HepG2 (cell line): ENCODE measurements around the gene PRXL2B. TPM values are rescaled to one million over a fixed set of nuclear protein-coding genes. Genes with fewer than 3 reads are reported as not detected.

Experiments
- ATAC-seq: fragments of 200-7000 bp; cut with Tn5 transposase; 3 replicates; pipeline ENCODE4 v1.9.1; 2020; ENCODE audit warnings: mild to moderate bottlenecking, moderate library complexity
- BruUV-seq: library from RNA; stranded (reverse); fragments of 400-500 nt; replicated peaks from 2 replicates; lab custom pipeline; 2021; lab: Mats Ljungman, UMichigan
- CTCF ChIA-PET: fragments of 300-600 bp; formaldehyde crosslinking; extraction: SDS; loops from one replicate; lab custom pipeline; 2021; ENCODE audit warnings: low total read pairs, inconsistent platforms, low intra/inter-chr PET ratio; lab: Yijun Ruan, JAX
- POLR2A ChIA-PET: fragments of 350-600 bp; sonication (Branson Sonifier 250); formaldehyde crosslinking; loops from one replicate; lab custom pipeline; 2020; ENCODE audit warnings: antibody characterized with exemption, inconsistent platforms; lab: Yijun Ruan, JAX
- DNase-seq: peaks from one replicate; pipeline ENCODE4 v3.0.0-alpha.2; 2015; ENCODE audit warnings: low spot score
- FAIRE-seq: peaks from 3 replicates; lab custom pipeline; 2011; peaks lifted over from hg19 to GRCh38; lab: Jason Lieb, UNC
- H2AFZ ChIP-seq: one replicate; pipeline ENCODE4 v1.6.1; 2011; ENCODE audit warnings: low read length, inconsistent platforms
- H3K27ac ChIP-seq: fragments of 300-600 bp; 3 replicates; pipeline ENCODE4 v1.8.0; 2011; ENCODE audit warnings: mixed run types, mild to moderate bottlenecking, mixed read lengths, low read length, inconsistent platforms; ENCODE audit not compliant: insufficient read depth; ENCODE audit errors: extremely low read length
- H3K27me3 ChIP-seq, 2 experiments: fragments of 200-600 bp in 1 of 2; 2 replicates in 1 of 2; 3 replicates in 1 of 2; pipeline versions ENCODE4 v1.6.0 to v1.8.0; 2011; ENCODE audit warnings: low read length in 2 of 2, mild to moderate bottlenecking in 2 of 2, moderate library complexity in 2 of 2, inconsistent platforms in 1 of 2; ENCODE audit not compliant: insufficient read depth in 2 of 2, control insufficient read depth in 1 of 2
- H3K36me3 ChIP-seq, 2 experiments: fragments of 200-600 bp in 1 of 2; replicated peaks in 1 of 2; 2 replicates in 1 of 2; 3 replicates in 1 of 2; pipeline versions ENCODE4 v1.5.1 to v1.8.0; 2011; ENCODE audit warnings: low read length in 2 of 2, inconsistent platforms in 1 of 2; ENCODE audit not compliant: insufficient read depth in 2 of 2, control insufficient read depth in 1 of 2
- H3K4me1 ChIP-seq: 2 replicates; pipeline ENCODE4 v1.5.1; 2012; ENCODE audit warnings: low read length, inconsistent platforms; ENCODE audit not compliant: insufficient read depth
- H3K4me2 ChIP-seq: 2 replicates; pipeline ENCODE4 v1.6.0; 2011; ENCODE audit warnings: low read depth, low read length, inconsistent platforms
- H3K4me3 ChIP-seq, 3 experiments: fragments of 200-600 bp in 1 of 3; sonication (generic), shearing (Covaris generic) in 1 of 3; replicated peaks in 1 of 3; 2 replicates each; pipeline ENCODE4 v1.5.1; 2011 to 2016; ENCODE audit warnings: low read length in 3 of 3, inconsistent platforms in 2 of 3, low read depth in 2 of 3, mild to moderate bottlenecking in 2 of 3, control low read depth in 1 of 3, mixed read lengths in 1 of 3; ENCODE audit not compliant: insufficient read depth in 1 of 3
- H3K79me2 ChIP-seq: one replicate; pipeline ENCODE4 v1.6.1; 2011; ENCODE audit warnings: low read length, inconsistent platforms; ENCODE audit not compliant: insufficient read depth
- H3K9ac ChIP-seq: 2 replicates; pipeline ENCODE4 v1.6.0; 2011; ENCODE audit warnings: mild to moderate bottlenecking, low read depth, low read length, inconsistent platforms; ENCODE audit not compliant: insufficient read depth
- H3K9me3 ChIP-seq: 2 replicates; pipeline ENCODE4 v1.5.1; 2012; ENCODE audit warnings: mild to moderate bottlenecking, low read length
- H4K20me1 ChIP-seq: 2 replicates; pipeline ENCODE4 v1.6.0; 2011; ENCODE audit warnings: inconsistent platforms, mild to moderate bottlenecking, low read length, moderate library complexity; ENCODE audit not compliant: insufficient read depth
- ELF1 ChIP-seq: sonication (generic); formaldehyde crosslinking; IDR thresholded peaks from 2 replicates; pipeline ENCODE4 v1.4.0; 2020; ENCODE audit warnings: missing genetic modification reagents
- IKZF4 ChIP-seq: sonication (generic); formaldehyde crosslinking; IDR thresholded peaks from 2 replicates; pipeline ENCODE4 v1.5.1; 2020; ENCODE audit warnings: borderline replicate concordance, mild to moderate bottlenecking, low read depth, missing genetic modification reagents; ENCODE audit errors: not compliant biosample characterization
- NFIC ChIP-seq: IDR thresholded peaks from 2 replicates; pipeline ENCODE4 v1.6.1; 2012; ENCODE audit warnings: mild to moderate bottlenecking, low read length, inconsistent platforms
- SETDB1 ChIP-seq: sonication (generic); formaldehyde crosslinking; IDR thresholded peaks from 2 replicates; pipeline ENCODE4 v1.5.1; 2020; ENCODE audit warnings: missing genetic modification reagents, mild to moderate bottlenecking, borderline replicate concordance
- SSRP1 ChIP-seq: IDR thresholded peaks from 2 replicates; pipeline ENCODE4 v1.6.1; 2016; ENCODE audit warnings: control low read depth
- ZBTB49 ChIP-seq: sonication (generic); formaldehyde crosslinking; IDR thresholded peaks from 2 replicates; pipeline ENCODE4 v1.4.0; 2020; ENCODE audit warnings: missing genetic modification reagents, borderline replicate concordance
- ZMYM2 ChIP-seq: sonication (generic); formaldehyde crosslinking; IDR thresholded peaks from 2 replicates; pipeline ENCODE4 v1.8.0; 2022; ENCODE audit warnings: mild to moderate bottlenecking, missing genetic modification reagents
- ZNF460 ChIP-seq: sonication (generic); formaldehyde crosslinking; IDR thresholded peaks from 2 replicates; pipeline ENCODE4 v1.5.1; 2020; ENCODE audit warnings: missing genetic modification reagents, mild to moderate bottlenecking, borderline replicate concordance
- ZNF687 ChIP-seq: sonication (generic); formaldehyde crosslinking; IDR thresholded peaks from 2 replicates; pipeline ENCODE4 v1.5.1; 2020; ENCODE audit warnings: mild to moderate bottlenecking, missing genetic modification reagents, moderate library complexity
- ZNF839 ChIP-seq: sonication (generic); formaldehyde crosslinking; IDR thresholded peaks from 2 replicates; pipeline ENCODE4 v1.4.0; 2020; ENCODE audit warnings: missing genetic modification reagents, mild to moderate bottlenecking, borderline replicate concordance
- WGBS: methylation state at CpG from one replicate; pipeline ENCODE4 v1.1.6; 2017; ENCODE audit warnings: low lambda C conversion rate; 5-methylcytosine and 5-hydroxymethylcytosine counted together
- in situ Hi-C: cut with HindIII; loops from 2 replicates; pipeline ENCODE4 v1.10.0; 2017; ENCODE audit warnings: low pct_unique_long_range_greater_than_20kb; ENCODE audit not compliant: extremely low pct_ligation_motif_present
- intact Hi-C: fragments of 100-400 bp; cut with micrococcal nuclease; formaldehyde crosslinking; loops from one replicate; pipeline ENCODE4 v1.10.0; 2022; ENCODE audit not compliant: unreplicated experiment
- polyA plus RNA-seq, 8 experiments: library from polyadenylated mRNA; depleted of rRNA in 3 of 8; stranded (reverse) in 7 of 8; unstranded in 1 of 8; fragments of >200 nt; fragmentation: Illumina TruSeq in 4 of 8; extraction: Trizol in 4 of 8; gene quantifications; 2 replicates each; pipeline versions ENCODE4 v1.2.1 to v1.2.3, GENCODE V29; 2011 to 2016; ENCODE audit warnings: low read depth in 4 of 8, missing spikeins in 1 of 8, mixed read lengths in 1 of 8; ENCODE audit not compliant: insufficient read depth in 1 of 8
- total RNA-seq, 5 experiments: library from RNA; depleted of rRNA; stranded (reverse); fragments of >200 nt; fragmentation: Illumina TruSeq; extraction: Trizol; gene quantifications; 2 replicates each; pipeline ENCODE4 v1.2.3, GENCODE V29; 2016; ENCODE audit warnings: low read depth in 1 of 5

Gene PRXL2B
- total and polyA plus RNA-seq, 2 of the 13 experiments (the other 11 are each of a cell fraction or from before 2014, with no cell fraction given): 16.8 to 22.1 TPM

GRCh38 chr1:2540816-2541492 lies 45.6 kb upstream of the PRXL2B start:
- TF ChIP-seq IKZF4 (CRISPR knock-in tag): no peak
- TF ChIP-seq ZNF839 (CRISPR knock-in tag): no peak
- TF ChIP-seq ZNF460 (CRISPR knock-in tag): no peak
- TF ChIP-seq SSRP1 (CRISPR knock-in tag): no peak
- TF ChIP-seq, all 625 proteins: peak for 0
- no TSS peak for BruUV-seq
- 72% methylated on average over 15 of the region's 39 CpGs for WGBS
- Histone ChIP-seq H3K27ac (no peak overlapping the region), H3K36me3 (no peaks in the 10 kb centered on the region), H3K9ac (no peak overlapping the region), H3K9me3 (no peaks in the 10 kb centered on the region), H3K4me3 (no peak overlapping the region), H3K4me1 (peaks cover 44% of the 10 kb centered on the region), H4K20me1 (no peaks in the 10 kb centered on the region), H2AFZ (no peak overlapping the region), H3K79me2 (no peaks in the 10 kb centered on the region), H3K27me3 (peaks cover 6 to 15% of the 10 kb centered on the region in 2 experiments; a peak in 3 of 5 replicates), H3K4me2 (no peak overlapping the region)
- ChIA-PET POLR2A (no interaction called here), CTCF (no interaction called here)
- intact Hi-C loops (no loop called here), in situ Hi-C loops (no loop called here)
- FAIRE-seq (no peak), DNase-seq (no peak), ATAC-seq (no peak)

GRCh38 chr1:2541619-2542245 lies 44.8 kb upstream of the PRXL2B start:
- Histone ChIP-seq H3K9me3 (no peaks in the 10 kb centered on the region), H3K79me2 (no peaks in the 10 kb centered on the region), H3K4me2 (0 out of 2 replicates have a peak overlapping the region, but pooled peaks have one; percentile 20), H3K36me3 (no peaks in the 10 kb centered on the region), H3K27me3 (peaks cover 6 to 10% of the 10 kb centered on the region in 2 experiments; a peak in 3 of 5 replicates), H3K4me3 (no peak overlapping the region), H3K4me1 (peaks cover 49% of the 10 kb centered on the region), H3K27ac (no peak overlapping the region), H3K9ac (no peak overlapping the region), H4K20me1 (no peaks in the 10 kb centered on the region), H2AFZ (no peak overlapping the region)
- DNase-seq: no peak
- 37% methylated on average over 14 of the region's 25 CpGs for WGBS
- in situ Hi-C loops (no loop called here), intact Hi-C loops (no loop called here)
- no peak for FAIRE-seq
- ChIA-PET POLR2A (interaction anchor here (1.5 kb wide), 1 partner anchor 15 kb away, joined by 3 read pairs; the partner anchor contains the start of gene PANK4), CTCF (no interaction called here)
- no peak for ATAC-seq
- BruUV-seq: no TSS peak
- TF ChIP-seq ZBTB49 (CRISPR knock-in tag) (no peak), NFIC (no peak), ZMYM2 (no peak), ELF1 (CRISPR knock-in tag) (no peak), SETDB1 (no peak), ZNF687 (CRISPR knock-in tag) (peak; percentile 44)
